ENCODE measurements around the gene BAD.
A peak's percentile ranks its signal among the peaks of the same experiment; 100 is the strongest.

Gene BAD

DNA sequence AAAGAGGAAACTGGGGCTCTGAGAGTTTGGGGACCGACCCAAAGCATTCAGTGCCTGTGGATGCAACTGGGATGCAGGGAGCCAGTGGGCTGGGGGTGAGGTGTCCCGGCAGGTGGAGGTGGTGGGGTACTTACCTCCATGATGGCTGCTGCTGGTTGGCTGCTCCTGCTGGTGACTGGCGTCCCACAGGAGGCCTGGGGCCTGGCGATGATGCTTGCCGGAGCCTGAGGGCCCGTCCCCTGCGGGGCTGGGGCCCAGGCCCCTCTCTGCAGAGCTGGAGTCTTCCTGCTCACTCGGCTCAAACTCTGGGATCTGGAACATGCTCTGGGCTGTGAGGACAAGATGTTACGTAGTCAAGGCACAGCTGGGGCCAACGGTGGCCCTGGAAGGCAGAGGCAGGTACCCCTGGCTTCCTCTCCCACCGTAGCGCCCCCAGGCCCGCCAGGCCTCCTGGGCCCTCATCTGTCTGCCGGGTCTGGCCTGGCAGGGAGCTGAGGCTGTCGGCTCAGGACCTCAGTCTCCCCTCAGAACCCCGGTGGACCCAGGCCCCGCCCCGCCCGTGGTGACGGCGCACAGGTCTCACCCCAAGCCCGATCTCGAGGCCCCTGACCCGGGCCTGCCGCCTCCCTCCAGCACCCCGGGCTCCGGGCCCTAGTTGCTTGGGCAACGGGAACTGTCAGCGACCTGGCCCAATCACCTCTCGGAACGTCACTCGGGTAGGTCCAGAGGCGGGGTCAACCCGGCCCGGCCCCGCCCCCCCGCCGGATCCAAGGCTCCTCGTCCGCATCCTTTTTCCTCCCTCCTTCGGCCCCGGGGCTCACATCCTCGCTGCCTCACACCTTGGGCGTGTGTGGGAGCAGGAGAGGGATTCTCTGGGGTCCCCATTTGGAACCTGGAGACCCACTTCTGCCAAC lies at the start of gene BAD:
Gene BAD, minus strand, starts transcription at position 618 of the 914 bp plus-strand sequence. Its CDS starts 297 bp downstream, at position 321.
- ChIA-PET CTCF (interaction anchor here (0.9 to 10.7 kb wide), 8 partner anchors 10 to 404 kb away, joined by 3 to 166 read pairs (median 8); partner anchors contain the start of genes CATSPERZ and ESRRA), POLR2A (interaction anchor here (0.9 to 2.2 kb wide), 5 partner anchors 12 to 16 kb away, joined by 3 to 9 read pairs (median 7); no protein-coding TSS in a partner anchor)
- TF ChIP-seq, protein P1, sequence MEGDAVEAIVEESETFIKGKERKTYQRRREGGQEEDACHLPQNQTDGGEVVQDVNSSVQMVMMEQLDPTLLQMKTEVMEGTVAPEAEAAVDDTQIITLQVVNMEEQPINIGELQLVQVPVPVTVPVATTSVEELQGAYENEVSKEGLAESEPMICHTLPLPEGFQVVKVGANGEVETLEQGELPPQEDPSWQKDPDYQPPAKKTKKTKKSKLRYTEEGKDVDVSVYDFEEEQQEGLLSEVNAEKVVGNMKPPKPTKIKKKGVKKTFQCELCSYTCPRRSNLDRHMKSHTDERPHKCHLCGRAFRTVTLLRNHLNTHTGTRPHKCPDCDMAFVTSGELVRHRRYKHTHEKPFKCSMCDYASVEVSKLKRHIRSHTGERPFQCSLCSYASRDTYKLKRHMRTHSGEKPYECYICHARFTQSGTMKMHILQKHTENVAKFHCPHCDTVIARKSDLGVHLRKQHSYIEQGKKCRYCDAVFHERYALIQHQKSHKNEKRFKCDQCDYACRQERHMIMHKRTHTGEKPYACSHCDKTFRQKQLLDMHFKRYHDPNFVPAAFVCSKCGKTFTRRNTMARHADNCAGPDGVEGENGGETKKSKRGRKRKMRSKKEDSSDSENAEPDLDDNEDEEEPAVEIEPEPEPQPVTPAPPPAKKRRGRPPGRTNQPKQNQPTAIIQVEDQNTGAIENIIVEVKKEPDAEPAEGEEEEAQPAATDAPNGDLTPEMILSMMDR (IDR thresholded peaks at IDR 0.05; ENCODE audit: insufficient read depth, low read length, missing control alignments) = no peak
- peak within 1 kb of the TSS; percentile 73 for H3K4me3 ChIP-seq (ENCODE audit: low read depth, low read length)
- DNase-seq (ENCODE audit: low read depth, low spot score) = no peak

DNA sequence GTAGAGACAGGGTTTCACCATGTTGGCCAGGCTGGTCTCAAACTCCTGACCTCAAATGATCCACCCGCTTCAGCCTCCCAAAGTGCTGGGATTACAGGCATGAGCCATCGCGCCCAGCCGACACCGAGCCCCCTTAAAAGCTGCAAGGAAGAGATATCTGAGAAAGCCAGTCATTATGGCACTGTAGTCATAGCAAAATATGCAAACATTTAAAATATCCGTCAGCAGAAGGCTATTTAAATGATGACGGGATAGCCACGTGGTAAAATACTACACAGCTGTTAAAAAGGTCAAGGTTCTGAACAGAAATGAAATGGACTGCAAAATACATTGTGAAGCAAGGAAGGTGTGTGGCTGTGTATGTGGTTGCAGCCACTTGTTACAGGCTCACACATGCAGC lies 49.1 kb upstream of the BAD start:
- ChIA-PET CTCF (interaction anchor here (2.6 to 21.8 kb wide), 5 partner anchors 11 to 129 kb away, joined by 15 to 414 read pairs (median 25); partner anchors contain the start of genes CATSPERZ, ESRRA, PRDX5 and RPS6KA4), POLR2A (no interaction called here)
- no peak for DNase-seq (ENCODE audit: low read depth, low spot score)
- TF ChIP-seq, protein P1 (IDR thresholded peaks at IDR 0.05; ENCODE audit: insufficient read depth, low read length, missing control alignments) = no peak
- H3K4me3 ChIP-seq (ENCODE audit: low read depth, low read length) = no peak overlapping the region

DNA sequence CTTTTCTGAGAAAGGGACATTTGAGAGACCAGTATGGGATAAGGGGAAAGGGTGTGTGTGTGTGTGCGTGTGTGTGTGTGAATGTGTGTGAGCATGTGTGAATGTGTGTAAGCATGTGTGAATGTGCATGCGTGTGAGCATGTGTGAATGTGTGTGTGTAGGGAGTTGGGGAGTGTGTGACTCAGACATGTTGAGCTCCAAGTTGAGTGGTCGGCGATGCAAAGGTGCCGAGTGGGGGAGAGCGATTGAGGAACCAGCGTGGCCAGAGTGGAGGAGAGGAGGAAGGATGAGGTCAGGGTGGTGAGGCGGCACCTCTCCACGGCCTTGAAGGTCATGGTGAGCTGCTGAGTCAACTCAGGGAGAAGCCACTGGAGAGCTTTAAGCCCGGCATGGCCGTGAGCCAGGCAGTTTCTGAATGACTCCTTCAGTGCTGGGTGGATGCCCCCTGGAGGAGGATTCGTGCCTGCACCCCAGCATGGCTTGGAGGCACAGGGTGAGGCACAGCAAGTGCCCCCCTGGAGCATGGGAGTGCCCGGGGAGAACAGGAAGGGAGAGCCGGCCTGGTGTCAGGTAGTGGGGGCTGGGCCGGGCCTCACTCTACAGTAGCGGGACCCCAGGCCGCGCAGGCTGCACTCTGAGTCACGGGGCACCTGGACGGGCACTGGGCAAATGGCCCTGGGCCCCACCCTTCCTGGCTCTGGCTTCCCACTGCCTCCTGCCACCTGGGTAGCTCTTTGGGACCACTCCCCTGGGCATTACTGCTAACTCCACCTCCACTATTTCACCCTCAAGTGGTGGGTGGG lies 47.3 kb upstream of the BAD start:
- ChIA-PET POLR2A (interaction anchor here (0.6 to 2.0 kb wide), 5 partner anchors 10 to 88 kb away, joined by 3 to 14 read pairs (median 5); partner anchors contain the start of genes PRDX5 and TRMT112), CTCF (interaction anchor here (0.6 to 21.8 kb wide), 15 partner anchors 9 to 373 kb away, joined by 3 to 414 read pairs (median 4); partner anchors contain the start of genes CATSPERZ, ESRRA, FERMT3 and PRDX5)
- DNase-seq (ENCODE audit: low read depth, low spot score) = peak; percentile 21
- H3K4me3 ChIP-seq (ENCODE audit: low read depth, low read length) = no peak overlapping the region
- TF ChIP-seq, protein P1 (IDR thresholded peaks at IDR 0.05; ENCODE audit: insufficient read depth, low read length, missing control alignments) = peak; percentile 77

DNA sequence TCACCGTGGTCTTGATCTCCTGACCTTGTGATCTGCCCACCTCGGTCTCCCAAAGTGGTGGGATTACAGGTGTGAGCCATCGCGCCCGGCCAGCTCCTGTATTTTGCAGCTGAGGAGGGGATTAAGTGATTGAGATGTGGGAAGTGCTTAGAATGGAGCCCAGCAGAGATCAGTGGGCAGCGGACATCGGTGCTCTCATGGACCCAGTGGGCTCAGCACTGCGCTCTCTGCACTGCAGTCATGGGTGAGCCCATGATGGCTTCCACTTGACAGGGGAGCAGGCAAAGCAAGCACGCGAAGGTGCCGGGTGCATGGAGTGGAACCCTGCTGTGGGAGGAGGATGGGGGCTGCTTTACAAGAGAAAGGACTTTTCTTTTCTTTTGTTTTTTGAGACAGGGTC lies 46.4 kb upstream of the BAD start:
- TF ChIP-seq, protein P1 (IDR thresholded peaks at IDR 0.05; ENCODE audit: insufficient read depth, low read length, missing control alignments) = no peak
- ChIA-PET CTCF (interaction anchor here (0.8 to 21.8 kb wide), 7 partner anchors 8 to 125 kb away, joined by 3 to 414 read pairs (median 19); partner anchors contain the start of genes CATSPERZ, ESRRA, FERMT3 and PRDX5), POLR2A (interaction anchor here (2.0 kb wide), 1 partner anchor 13 kb away, joined by 14 read pairs; the partner anchor contains the start of genes PRDX5 and TRMT112)
- H3K4me3 ChIP-seq (ENCODE audit: low read depth, low read length) = no peak overlapping the region
- DNase-seq (ENCODE audit: low read depth, low spot score) = no peak

DNA sequence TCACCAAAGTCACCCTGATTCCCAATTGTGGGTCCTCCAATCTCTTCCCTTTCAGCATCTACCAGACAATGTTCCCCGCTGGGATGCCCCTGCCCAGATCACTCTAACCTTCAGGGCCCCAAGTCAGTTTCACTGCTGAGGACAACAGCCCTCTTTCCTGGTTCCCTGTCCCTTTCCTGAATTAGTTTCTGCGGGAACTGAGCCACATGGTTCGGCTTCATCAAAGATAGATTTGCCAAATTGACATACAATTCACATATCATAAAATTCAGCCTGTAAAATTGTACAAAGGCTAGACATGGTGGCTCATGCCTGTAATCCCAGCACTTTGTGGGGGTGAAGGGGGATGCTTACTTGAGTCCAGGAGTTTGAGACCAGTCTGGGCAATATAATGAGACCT lies 43.5 kb upstream of the BAD start:
- no peak for DNase-seq (ENCODE audit: low read depth, low spot score)
- TF ChIP-seq, protein P1 (IDR thresholded peaks at IDR 0.05; ENCODE audit: insufficient read depth, low read length, missing control alignments) = no peak
- ChIA-PET CTCF (interaction anchor here (1.0 to 1.1 kb wide), 2 partner anchors 27 to 28 kb away, joined by 3 read pairs; no protein-coding TSS in a partner anchor), POLR2A (no interaction called here)
- no peak overlapping the region for H3K4me3 ChIP-seq (ENCODE audit: low read depth, low read length)

All from AG04449 (cell line).